COLO668 (cell line): ENCODE measurements around the gene MPIG6B.
A peak's percentile ranks its signal among the peaks of the same experiment; 100 is the strongest.

Experiments
- DNase-seq: peaks from one replicate; lab custom pipeline; 2025; ENCODE audit not compliant: unreplicated experiment; lab: John Stamatoyannopoulos, UW

The MPIG6B gene

DNA sequence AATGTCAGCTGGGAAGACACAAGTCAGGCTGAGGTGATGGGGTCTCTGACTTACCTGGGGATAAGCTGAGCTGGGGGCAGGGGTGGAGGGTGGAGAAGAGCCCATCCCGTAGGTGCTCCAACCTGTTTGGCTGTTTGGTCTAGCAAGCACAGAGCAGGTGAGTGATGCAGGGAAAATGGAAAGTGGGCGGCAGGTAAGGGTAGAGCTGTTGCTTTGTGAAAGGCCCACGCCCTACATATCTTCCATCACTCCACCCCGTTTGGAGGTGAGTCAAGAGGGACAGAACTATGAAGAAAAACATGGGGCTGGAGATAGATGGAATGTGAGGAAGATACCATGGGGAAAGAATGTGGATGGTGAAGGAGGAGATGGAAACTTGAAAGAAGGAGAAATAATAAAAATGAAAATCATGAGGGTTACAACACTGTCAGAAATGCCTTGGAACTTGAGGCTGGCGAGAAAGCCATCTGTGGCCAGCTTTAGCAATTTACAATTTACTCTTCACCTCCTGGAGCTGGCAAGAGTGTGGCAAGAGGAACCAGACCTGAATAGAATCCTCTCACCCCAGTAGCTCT, 2.9 kb upstream of the MPIG6B start:
- no peak for DNase-seq

DNA sequence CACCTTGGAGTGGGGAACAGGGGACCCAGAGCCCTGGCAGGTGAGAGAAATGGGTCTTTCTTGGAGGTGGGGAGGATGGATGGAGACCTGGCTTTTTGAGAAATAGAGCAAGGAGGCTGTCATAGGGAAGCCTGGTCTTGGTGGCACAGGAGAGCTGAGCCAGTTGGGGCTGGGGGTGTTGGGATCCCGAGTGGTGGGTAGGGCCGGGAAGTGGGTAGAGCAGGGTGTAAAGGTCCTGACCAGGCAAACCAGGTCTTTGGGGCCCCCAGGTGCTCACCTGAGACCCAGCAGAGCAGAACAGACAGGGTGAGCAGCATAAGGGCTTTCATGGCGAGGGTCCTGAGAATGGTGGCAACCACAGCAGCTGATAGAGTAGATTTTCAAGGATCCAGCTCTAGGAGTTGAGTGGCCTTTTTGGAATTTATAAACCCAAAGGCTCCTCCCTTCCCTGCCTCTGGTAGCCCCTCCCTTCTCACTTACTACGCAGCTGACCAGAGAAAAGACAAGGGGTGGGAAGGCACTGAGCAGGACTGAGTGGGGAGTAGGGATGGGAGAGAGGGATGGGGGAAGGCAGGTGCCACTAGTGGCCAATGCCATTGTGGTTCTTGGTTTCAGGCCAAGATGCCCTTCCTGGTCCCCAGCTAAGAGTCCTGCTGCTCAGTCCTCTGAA, 1.7 kb upstream of the MPIG6B start, which contains the start of gene LY6G6C:
LY6G6C (minus strand) TSS at position 396 of the 670 bp plus-strand sequence; CDS start at position 329, 67 bp downstream.
- no peak for DNase-seq

DNA sequence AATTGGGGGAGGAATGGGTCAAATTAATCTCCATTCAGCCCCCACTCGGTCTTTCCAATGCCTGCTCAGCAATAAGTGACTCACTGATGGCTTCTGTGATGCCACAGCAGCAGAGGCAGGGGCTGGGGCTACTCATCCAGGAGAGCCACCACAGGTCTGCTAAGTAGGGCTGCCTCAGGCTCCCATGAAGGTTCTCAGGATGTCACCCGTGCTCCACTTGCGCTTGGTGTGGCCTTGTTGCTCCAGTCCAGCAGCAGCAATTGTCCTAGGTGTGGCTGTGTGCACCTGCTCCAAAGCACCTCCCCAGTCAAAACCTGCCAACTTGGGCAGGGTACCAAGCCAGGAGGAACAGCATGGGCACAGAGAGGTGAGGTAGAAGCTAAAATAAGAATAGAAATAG, 1.0 kb upstream of the MPIG6B start:
- no peak for DNase-seq

DNA sequence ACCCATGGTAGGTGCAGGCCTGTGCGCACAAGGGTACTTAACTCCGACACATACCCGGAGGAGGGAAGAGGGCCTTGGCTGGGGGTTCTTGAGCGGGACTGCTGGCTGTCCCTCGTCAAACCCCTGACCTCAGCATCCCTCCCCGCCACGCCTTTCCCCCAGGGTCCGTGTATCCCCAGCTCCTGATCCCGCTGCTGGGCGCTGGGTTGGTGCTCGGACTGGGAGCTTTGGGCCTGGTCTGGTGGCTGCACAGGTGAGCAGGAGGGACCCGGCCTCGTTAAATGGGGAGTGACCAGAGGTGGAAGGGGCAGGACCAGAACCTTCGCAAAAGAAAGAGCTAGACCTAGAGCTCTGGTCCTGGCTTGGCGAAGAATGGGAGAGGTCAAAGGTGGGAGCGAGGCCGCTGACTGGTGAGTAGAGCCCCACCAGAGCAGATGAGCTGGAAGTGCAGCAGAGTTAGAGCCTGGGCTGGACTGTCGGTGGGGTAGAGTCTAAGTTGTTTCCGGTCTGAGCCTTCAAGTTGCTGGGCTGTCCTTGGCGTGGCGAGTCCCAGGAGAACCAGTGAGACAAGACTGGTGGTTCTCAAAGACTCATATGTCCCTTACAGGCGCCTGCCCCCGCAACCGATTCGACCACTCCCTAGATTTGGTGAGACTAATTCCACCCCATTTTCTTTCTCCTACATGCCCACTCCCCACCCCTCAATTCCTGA, 963 bp downstream of the MPIG6B start:
- DNase-seq = no peak

DNA sequence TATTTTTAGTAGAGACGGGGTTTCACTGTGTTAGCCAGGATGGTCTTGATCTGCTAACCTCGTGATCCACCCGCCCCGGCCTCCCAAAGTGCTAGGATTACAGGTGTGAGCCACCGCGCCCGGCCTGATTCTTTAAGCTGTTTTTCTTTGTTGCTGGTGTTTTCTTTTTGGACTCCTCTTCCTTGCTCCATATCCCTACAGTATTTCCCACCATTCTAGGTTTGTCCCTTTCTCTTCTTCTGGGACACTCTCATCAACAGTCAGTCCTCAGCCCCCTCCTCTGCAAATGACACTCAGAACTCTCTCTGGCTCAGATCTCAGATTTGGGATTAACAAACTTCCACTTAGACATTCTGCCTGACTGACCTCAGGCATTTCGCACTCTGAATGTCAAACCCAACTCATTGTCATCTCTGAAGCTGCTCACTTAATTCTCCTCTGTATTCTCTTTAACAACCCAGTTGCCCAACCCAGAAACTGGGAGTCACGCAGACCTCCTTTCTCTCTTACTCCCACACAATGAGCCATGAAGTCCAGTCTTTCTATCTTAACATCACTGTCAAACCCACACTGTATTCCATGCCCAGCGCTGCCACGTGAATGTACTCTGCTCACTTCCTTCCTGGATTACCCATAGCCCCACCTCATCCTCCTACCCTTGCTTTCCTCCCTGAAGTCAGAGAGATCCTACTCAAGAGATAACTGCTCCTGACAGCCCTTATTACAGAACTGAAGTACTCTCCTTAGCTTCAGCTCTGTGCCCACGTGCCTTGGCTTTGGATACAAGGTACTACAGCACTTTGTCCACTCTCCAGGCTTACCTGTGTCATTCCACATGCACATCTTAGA, 2.6 kb downstream of the MPIG6B start:
- no peak for DNase-seq

DNA sequence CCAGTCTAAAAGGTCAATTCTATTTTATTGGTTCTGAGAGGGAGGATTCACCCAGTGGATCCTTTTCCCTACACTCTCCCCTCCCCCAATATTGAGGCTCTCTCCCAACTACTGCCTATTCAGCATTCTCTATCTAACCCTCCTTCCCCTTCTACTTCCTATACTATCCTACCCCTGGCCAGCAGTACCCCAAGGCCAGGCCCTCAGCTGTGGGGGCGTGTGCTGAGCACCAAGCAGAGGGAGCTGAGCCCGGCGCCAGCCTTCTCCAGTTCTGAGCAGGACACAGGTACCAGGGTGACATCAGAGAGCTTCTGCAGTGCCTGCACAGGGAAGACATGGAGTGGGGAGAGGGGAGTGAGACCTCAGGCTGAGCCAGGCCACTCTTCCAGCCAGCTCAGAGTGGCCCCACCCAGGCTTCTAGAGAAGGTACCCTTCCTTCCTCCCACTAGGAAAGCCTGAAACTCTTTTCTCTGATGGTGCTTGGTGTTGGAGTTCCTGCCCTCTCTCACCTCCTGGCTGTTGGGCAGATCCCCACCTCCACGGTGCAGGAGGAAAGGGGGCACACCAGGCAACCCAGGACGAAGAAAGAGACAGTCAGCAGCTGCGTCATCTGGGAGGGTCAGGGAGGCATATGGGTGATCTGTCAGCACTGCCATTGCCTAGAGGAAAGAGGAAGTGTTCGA, 4.0 kb downstream of the MPIG6B start:
- DNase-seq = no peak

DNA sequence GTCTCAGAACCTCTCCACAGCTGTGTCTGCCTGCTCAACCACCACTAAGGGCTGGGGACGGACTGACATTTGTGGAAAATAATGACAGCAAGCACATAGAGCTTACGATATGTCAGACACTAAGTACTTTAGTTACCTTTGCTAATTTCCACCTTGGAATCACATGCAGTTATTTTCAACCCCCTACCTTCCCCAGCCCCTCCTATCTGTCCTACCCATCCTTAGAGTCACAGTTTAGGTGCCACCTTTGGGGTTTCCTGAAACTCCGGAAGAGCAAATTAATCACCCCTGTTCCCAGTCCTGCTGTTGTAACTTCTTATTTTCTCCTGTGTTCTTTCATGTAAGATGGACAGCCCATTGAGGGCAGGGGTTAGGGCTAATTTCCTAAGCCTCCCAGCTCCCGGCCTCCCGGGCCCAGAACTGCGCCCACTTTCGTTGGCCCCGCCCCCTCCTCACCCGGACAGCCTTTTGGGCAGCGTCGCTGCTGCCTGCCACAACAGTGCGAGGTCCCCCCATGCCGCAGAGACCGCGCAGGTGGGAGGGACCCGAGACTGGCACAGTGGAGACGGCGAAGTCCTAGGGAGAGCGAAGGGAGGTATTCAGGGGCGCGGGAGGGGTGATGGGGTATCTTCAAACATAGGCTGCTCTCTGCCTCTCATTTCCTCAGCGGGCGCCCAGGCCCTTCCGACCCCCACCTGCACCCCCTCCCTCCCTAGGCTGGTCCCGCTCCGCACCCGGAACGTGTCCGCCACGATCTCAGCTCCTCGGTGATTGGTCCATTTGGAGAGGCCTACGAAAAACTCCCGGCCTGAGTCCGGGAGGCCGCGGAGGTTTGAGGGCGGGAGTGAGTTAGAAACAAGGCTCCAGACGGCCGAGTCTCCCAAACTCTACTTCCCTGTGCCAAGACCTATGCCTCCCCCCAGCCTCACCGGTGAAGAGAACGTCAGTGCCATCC, 4.8 kb downstream of the MPIG6B start:
- no peak for DNase-seq

DNA sequence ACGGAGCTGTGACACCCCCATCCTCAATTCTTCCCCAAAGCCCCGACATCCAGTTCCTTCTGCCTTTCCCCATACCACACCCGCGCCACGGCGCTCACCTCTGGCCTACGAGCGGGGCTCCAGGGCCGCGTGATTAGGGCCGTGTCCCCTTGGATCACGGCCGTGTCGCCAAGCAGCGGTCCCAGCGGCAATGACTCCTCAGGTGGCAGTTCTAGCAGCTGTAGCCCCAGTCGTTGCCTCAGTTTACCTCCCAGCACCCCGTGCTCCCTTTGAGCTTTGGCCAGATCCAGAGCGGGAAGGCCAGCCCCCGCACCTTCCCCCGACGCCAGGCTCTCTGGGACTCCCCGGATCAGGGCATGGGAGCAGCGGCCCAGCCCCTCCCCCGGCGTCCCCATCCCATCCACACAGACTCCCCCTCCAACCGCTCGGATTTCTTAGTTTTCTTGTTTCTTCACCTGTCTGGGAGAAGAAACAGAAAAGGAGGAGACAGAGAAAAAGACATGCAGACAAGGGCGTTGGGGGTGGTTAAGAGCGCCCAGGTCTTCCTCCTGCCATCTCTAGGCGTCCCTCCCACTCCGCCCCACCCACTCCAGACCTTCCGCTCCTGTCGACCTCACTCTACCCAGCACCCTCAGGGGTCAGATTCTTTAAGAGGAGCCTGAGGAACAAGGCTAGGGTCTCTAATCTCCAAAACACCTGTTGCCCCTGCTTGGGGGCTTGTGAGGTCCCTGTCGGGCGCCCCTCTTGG, 5.8 kb downstream of the MPIG6B start, which contains the start of gene DDAH2:
DDAH2 (minus strand) TSS at position 533 of the 748 bp plus-strand sequence; CDS start at position 395, 138 bp downstream.
- DNase-seq = no peak

DNA sequence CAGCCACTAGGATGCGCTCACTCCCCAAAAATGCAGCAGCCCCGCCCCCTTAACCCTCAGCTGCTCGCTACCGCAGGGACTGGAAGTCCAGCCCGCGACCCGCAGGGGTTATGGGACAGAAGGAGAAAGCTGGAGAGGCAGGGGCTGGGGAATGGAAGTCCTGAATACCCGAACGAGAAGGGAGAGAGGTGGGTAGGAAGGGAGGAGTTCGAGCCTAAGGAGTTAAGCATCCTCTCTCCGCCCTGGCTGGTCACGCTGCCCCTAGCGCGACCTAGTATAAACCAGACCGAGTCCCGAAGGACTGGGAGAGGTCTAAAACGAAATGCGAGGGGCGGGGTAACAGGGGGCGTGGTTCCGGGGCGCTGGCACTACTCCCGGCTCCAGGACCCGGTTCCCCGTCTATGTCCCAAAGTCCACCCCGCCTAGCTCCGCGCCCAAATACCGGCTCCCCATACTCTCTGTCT, 6.4 kb downstream of the MPIG6B start:
- DNase-seq = peak; percentile 32

DNA sequence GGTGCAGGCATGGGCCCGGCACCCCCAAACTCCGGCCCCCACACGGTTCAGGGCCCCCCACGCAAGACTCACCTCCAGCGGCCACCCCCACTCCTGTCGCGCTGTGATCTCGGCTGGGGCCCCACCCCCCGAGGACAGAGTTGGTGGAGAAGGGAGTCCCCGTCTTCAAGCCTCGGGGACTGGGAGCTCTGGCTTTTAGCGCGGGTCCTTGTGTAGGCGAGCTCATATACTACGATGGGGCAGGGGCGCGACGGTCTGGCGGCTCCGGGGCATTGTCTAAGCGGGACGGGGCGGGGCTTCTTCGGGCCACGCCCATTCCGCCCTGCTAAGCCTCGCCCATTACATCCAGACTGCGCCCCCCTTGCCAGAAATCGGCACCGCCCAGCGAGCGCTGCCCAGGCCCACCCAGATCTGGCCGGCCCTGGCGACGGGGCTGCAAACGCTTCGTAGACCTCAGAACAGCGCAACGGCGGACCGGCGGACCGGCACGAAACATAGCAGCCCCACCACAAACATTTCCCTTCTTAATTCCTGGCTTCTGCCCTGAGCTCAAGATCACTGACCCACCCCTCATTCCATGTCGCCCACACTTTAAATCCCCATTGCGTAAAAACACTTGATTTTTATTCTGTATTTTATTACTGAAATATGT, 6.9 kb downstream of the MPIG6B start:
- no peak for DNase-seq

DNA sequence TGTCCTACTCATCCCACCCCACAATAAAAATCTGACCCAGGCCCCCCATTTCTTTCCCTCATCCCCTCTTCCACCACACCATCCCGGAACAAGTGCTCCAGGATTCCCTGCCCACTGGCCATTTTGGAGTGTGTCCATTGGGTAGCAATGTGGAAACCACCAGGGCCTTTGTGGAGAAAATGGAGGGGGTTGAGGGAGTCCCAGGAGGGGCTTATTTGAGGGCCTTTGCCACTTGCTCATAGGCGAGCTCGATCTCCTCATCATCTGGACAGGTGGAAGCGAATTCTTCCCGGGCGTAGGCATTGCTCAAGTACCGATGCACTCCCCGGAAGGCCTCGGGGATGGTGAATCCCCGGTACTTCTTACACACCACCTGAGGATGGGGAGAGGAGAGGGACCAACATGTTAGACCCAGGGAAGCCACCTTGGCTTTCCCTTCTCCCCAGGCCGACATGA, 7.5 kb downstream of the MPIG6B start:
- no peak for DNase-seq

DNA sequence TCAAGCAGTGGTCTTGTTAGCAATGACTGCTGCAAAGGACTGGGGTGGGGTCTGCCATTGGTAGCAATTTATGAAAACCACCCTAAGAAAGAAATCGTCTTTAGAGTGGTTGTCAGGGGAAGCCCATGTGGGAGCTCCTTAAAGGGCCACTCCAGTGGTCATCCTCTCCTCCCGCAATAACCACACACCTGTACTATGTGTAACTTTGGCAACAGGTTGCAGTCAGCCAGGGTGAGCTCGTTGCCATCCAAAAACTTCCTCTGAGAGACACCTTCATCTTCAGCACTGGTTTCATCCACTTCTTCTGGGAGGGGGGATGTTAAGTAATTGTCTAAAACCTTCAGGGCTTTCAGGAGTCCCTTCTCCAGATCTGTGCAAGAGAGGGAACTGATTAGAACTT, 8.9 kb downstream of the MPIG6B start:
- DNase-seq = no peak

DNA sequence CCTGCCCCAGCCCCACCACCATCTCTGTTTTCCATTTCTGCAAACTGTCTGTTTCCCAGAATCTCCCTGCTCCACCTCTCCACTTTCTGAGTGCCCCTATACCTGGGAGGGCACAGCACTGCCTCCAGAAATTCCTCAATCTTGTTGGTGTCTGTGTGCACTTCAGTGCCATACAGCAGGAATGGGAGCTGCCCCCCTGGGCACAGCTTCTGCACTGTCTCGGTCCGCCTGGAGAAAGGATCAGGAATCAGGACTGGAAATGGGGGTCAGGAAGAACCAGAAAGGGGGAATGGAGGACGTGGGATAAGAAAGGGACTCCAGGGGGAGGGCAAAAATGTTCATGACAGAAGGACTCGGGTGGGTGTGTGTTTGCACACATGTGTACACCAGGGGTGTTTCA, 10.6 kb downstream of the MPIG6B start:
- no peak for DNase-seq

DNA sequence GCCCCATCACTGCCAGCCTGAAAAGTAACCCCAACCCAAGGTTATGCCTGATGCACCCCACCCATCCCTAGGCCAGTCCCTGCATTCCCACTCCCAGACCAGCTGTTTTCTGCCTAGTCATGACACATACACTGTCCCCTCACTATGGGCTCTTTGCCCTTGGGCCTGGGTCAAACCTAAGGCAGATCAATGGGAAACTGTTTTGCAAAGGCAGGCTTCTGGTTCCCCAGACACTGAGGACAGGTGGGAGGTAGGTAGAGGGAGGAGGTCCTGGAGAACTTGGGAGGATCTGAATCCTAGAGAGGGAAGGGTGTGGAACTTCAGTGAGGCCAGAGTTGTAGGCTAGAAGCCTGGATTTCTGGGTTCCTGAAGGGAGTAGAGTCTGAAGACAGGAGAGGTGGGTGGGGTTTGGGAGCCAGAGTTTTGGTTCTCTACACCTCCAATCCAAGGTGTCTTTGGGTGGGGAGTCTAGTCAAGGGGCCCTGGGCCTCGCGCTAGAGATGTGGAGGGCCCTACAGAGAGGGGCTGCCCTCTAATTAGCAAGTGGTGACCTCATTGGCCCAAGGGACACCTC, 11.2 kb downstream of the MPIG6B start:
- DNase-seq = no peak

DNA sequence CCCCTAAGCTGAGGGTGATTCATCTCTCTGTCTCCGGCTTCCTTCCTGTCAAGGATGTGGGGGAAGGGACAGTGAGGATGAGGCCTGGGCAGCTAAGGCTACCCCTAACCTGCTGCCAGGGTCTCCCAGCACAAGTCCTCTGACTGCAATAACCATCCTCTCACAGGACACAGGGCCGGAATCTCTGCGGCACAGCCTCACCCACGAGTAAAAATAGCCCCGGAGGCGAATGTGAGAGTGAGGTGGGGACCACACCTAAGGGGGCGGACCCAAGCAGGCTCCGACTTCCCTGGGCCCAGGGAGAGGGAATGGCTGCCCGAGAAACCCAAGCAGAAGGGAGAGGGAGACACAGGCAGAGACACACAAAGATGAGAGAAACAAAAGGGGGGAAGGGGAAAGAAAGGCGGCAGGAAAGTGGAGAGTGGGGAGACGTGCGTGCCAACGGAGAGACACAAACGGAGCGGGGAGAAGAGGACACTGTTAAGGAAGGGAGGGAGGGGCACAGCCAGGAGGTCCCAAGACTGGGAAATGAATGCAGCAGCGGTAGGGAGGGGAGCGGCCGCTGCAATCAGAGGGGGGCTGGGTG, 11.7 kb downstream of the MPIG6B start:
- peak; percentile 29 for DNase-seq

DNA sequence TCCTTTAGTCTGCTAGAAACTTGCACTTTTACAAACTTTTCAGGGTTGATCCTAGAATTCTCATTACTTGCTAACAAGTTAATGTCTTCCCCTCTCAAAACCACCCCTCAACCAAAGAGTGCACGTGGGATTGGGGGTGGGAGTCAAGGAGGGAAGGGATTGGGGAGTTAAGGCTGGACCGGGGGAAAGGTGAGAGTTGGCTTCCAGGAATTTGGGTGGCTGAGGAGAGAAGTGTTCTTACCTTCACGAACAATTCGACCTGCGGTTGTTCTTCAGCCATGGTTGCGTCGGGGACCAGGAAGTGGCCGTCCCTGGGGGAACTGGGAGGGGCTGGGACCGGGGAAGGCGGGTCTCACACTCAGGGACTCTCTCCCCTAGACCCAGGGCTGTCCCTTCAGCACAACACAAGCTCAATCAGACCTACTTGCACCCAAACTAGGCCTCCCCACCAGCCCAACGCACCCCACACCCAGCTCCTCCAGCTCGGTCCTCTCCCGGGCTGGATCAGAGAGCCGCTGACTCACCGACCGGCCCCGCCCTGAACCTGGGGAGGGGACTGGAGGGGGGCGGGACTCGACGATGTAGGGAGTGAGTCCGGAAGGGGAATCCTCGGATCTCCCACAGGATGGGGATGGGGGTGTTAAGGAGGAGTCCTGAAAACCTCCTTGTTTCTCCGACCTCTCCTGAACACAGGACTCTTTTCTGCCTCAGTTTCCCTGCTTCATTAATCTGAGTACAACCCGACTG, 13.0 kb downstream of the MPIG6B start, which contains the start of gene CLIC1:
CLIC1 (minus strand) TSS at position 510 of the 747 bp plus-strand sequence; CDS start at position 280, 230 bp downstream.
- DNase-seq = peak; percentile 82
